Right lobe of liver (tissue), 6 donors: ENCODE data around the gene MYH14. TPM values are rescaled to one million over a fixed set of nuclear protein-coding genes. Genes with fewer than 3 reads are reported as not detected.
A peak's percentile ranks its signal among the peaks of the same experiment; 100 is the strongest.

Experiments used
- ATAC-seq, 4 donors: fragments of 200-7000 bp; cut with Tn5 transposase; one replicate each; pipeline ENCODE4 v1.9.1; 2020; ENCODE audit warnings: mild to moderate bottlenecking in 4 of 4, moderate library complexity in 4 of 4
- DNase-seq, 3 donors: peaks; one replicate each; pipeline ENCODE4 v3.0.0-alpha.2; 2020
- H3K27ac ChIP-seq, 3 donors: fragments of 200-600 bp; one replicate each; pipeline ENCODE4 v1.8.0; 2022
- H3K27me3 ChIP-seq, 2 donors: fragments of 200-600 bp; one replicate each; pipeline ENCODE4 v1.8.0; 2022
- H3K36me3 ChIP-seq, 4 donors: fragments of 200-600 bp; sonication (generic) in 1 of 4; one replicate each; pipeline versions ENCODE4 v1.5.1 to v1.8.0; 2017 to 2022; ENCODE audit warnings: control low read depth in 1 of 4
- H3K4me1 ChIP-seq, 4 donors: fragments of 200-600 bp; sonication (generic) in 1 of 4; one replicate each; pipeline versions ENCODE4 v1.5.1 to v1.8.0; 2017 to 2022; ENCODE audit warnings: control low read depth in 1 of 4
- H3K4me3 ChIP-seq, 3 donors: fragments of 200-600 bp; one replicate each; pipeline ENCODE4 v1.8.0; 2022
- H3K9me3 ChIP-seq, 4 donors: fragments of 200-600 bp; sonication (generic) in 1 of 4; one replicate each; pipeline versions ENCODE4 v1.5.1 to v1.8.0; 2017 to 2022; ENCODE audit warnings: control low read depth in 1 of 4
- CTCF ChIP-seq, 4 donors: fragments of 200-600 bp in 3 of 4; fragments of 450-650 bp in 1 of 4; IDR thresholded peaks; one replicate each; pipeline versions ENCODE4 v1.5.1 to v1.8.0; 2016 to 2022; ENCODE audit warnings: antibody characterized with exemption in 4 of 4, mild to moderate bottlenecking in 2 of 4
- POLR2A ChIP-seq: fragments of 450-650 bp; IDR thresholded peaks from one replicate; pipeline ENCODE4 v1.6.1; 2017; ENCODE audit warnings: antibody characterized with exemption, mild to moderate bottlenecking
- WGBS: methylation state at CpG from one replicate; pipeline ENCODE4 v1.1.6; 2018; ENCODE audit warnings: low coverage, low lambda C conversion rate; ENCODE audit not compliant: insufficient coverage; ENCODE audit errors: missing lambda C conversion rate; 5-methylcytosine and 5-hydroxymethylcytosine counted together
- intact Hi-C, 2 donors: fragments of 100-400 bp; cut with DNase I; formaldehyde crosslinking; loops; one replicate each; pipeline versions ENCODE4 v1.11.2 to v1.14.1; 2022
- total RNA-seq, 6 experiments: library from RNA; depleted of rRNA in 2 of 6; stranded (reverse); fragments of >200 nt in 2 of 6; fragmentation: NEBNext Ultra II Directional in 3 of 6; extraction: Animal tissue kit (Norgen Biotek cat#: 25700) in 3 of 6; gene quantifications; one replicate each; pipeline versions ENCODE4 v1.1.0 to v1.2.4, GENCODE V29; 2016 to 2023
- donor health status: DM: no; HTN: yes; CAD: no.
- donor health status: DM: no; HTN: no; CAD: no.
- donor health status: DM: no; HTN: no; CAD: no.
- donor health status: DM: no; HTN: yes; CAD: no.
- donor health status: DM: no; HTN: yes; CAD: no.

MYH14 gene
- total RNA-seq, 6 experiments from 2014 or later, result 49.1 to 89.0 (median 65.8) TPM

- intact Hi-C loops, result no loop called here
- DNase-seq (no peak), ATAC-seq (peak; percentile 18 to 56 (median 39))
- no peak for TF ChIP-seq CTCF (IDR thresholded peaks at IDR 0.05)
- TF ChIP-seq POLR2A, result no peak
- H3K4me1 ChIP-seq, result peaks cover 0 to 7% (median 0%) of the 10 kb centered on the region in 4 donors
- peaks cover 0 to 37% (median 4%) of the 10 kb centered on the region in 4 donors for H3K36me3 ChIP-seq
- H3K4me3 ChIP-seq, result no peak overlapping the region
- no peaks in the 10 kb centered on the region for H3K9me3 ChIP-seq
- H3K27ac ChIP-seq, result no peak overlapping the region
- 40% methylated on average over 6 of the region's 20 CpGs for WGBS
- no peaks in the 10 kb centered on the region for H3K27me3 ChIP-seq
Observed at GRCh38 chr19:50266896-50267295, 63.5 kb downstream of the MYH14 start.

- Histone ChIP-seq H3K27ac (no peak overlapping the region), H3K4me3 (no peak overlapping the region), H3K4me1 (peaks cover 0 to 7% (median 0%) of the 10 kb centered on the region in 4 donors), H3K27me3 (no peaks in the 10 kb centered on the region), H3K9me3 (no peaks in the 10 kb centered on the region), H3K36me3 (peaks cover 0 to 33% (median 4%) of the 10 kb centered on the region in 4 donors)
- TF ChIP-seq CTCF (IDR thresholded peaks at IDR 0.05) (no peak), POLR2A (no peak)
- 95% methylated on average over 8 of the region's 13 CpGs for WGBS
- intact Hi-C loops, result no loop called here
- no peak for ATAC-seq
- DNase-seq, result no peak
Observed at GRCh38 chr19:50268041-50268440, 64.6 kb downstream of the MYH14 start.

- intact Hi-C loops, result no loop called here
- Histone ChIP-seq H3K4me3 (no peak overlapping the region), H3K27ac (no peak overlapping the region), H3K4me1 (peaks cover 0 to 7% (median 0%) of the 10 kb centered on the region in 4 donors), H3K36me3 (peaks cover 0 to 29% (median 4%) of the 10 kb centered on the region in 4 donors), H3K9me3 (no peaks in the 10 kb centered on the region), H3K27me3 (no peaks in the 10 kb centered on the region)
- DNase-seq (no peak), ATAC-seq (no peak)
- TF ChIP-seq CTCF (IDR thresholded peaks at IDR 0.05) (no peak), POLR2A (no peak)
- 89% methylated on average over 3 of the region's 5 CpGs for WGBS
Observed at GRCh38 chr19:50268501-50268900, 65.1 kb downstream of the MYH14 start.

GRCh38 chr19:50269653-50270052, 66.2 kb downstream of the MYH14 start:
- Histone ChIP-seq H3K9me3 (no peaks in the 10 kb centered on the region), H3K27ac (no peak overlapping the region), H3K4me1 (peaks cover 0 to 7% (median 0%) of the 10 kb centered on the region in 4 donors), H3K36me3 (peaks cover 0 to 32% (median 4%) of the 10 kb centered on the region in 4 donors), H3K4me3 (no peak overlapping the region), H3K27me3 (no peaks in the 10 kb centered on the region)
- intact Hi-C loops, result no loop called here
- 83% methylated on average over 1 of the region's 2 CpGs for WGBS
- no peak for DNase-seq
- TF ChIP-seq CTCF (IDR thresholded peaks at IDR 0.05) (no peak), POLR2A (no peak)
- ATAC-seq, result no peak
